Heart right ventricle (tissue), 16 donors: ENCODE data around the gene CHAD. TPM values are rescaled to one million over a fixed set of nuclear protein-coding genes. Genes with fewer than 3 reads are reported as not detected.

ENCODE experiments used
- ATAC-seq, 8 donors: fragments of 200-7000 bp; cut with Tn5 transposase; one replicate each; pipeline ENCODE4 v1.9.1; 2020; ENCODE audit warnings: mild to moderate bottlenecking in 8 of 8, moderate library complexity in 8 of 8, moderate number of reproducible peaks in 1 of 8
- DNase-seq, 2 donors: peaks; one replicate each; pipeline ENCODE4 v3.0.0-alpha.2; 2020
- H3K27ac ChIP-seq, 10 donors: fragments of 200-600 bp; sonication (generic) in 2 of 10; one replicate each; pipeline versions ENCODE4 v1.5.0 to v1.8.0; 2020 to 2022; ENCODE audit warnings: mild to moderate bottlenecking in 3 of 10
- H3K27me3 ChIP-seq, 7 donors: fragments of 200-600 bp; one replicate each; pipeline ENCODE4 v1.8.0; 2021 to 2022; ENCODE audit warnings: mild to moderate bottlenecking in 2 of 7
- H3K36me3 ChIP-seq, 9 donors: fragments of 200-600 bp; sonication (generic) in 1 of 9; one replicate each; pipeline versions ENCODE4 v1.5.0 to v1.8.0; 2020 to 2022; ENCODE audit warnings: mild to moderate bottlenecking in 2 of 9
- H3K4me1 ChIP-seq, 9 donors: fragments of 200-600 bp; sonication (generic) in 1 of 9; one replicate each; pipeline versions ENCODE4 v1.5.0 to v1.8.0; 2020 to 2022; ENCODE audit warnings: mild to moderate bottlenecking in 4 of 9
- H3K4me3 ChIP-seq, 10 donors: fragments of 200-600 bp; sonication (generic) in 2 of 10; one replicate each; pipeline versions ENCODE4 v1.5.0 to v1.8.0; 2020 to 2022; ENCODE audit warnings: mild to moderate bottlenecking in 7 of 10, moderate library complexity in 2 of 10
- H3K9me3 ChIP-seq, 11 donors: fragments of 200-600 bp in 10 of 11; sonication (generic) in 2 of 11; one replicate each; pipeline versions ENCODE4 v1.5.0 to v1.8.0; 2013 to 2022; ENCODE audit warnings: mild to moderate bottlenecking in 2 of 11, control low read depth in 1 of 11, moderate library complexity in 1 of 11
- CTCF ChIP-seq, 9 donors: fragments of 200-600 bp; sonication (generic) in 2 of 9; IDR thresholded peaks; one replicate each; pipeline versions ENCODE4 v1.5.0 to v1.8.0; 2021 to 2022; ENCODE audit warnings: antibody characterized with exemption in 9 of 9, mild to moderate bottlenecking in 5 of 9, moderate library complexity in 1 of 9
- WGBS, 2 donors: extraction: QIAGEN DNeasy Blood & Tissue Kit; methylation state at CpG; one replicate each; pipeline ENCODE4 v1.1.7; 2013; ENCODE audit warnings: inconsistent platforms in 1 of 2; 5-methylcytosine and 5-hydroxymethylcytosine counted together
- intact Hi-C, 10 donors: fragments of 100-400 bp; cut with DNase I; formaldehyde crosslinking; loops; one replicate each; pipeline versions ENCODE4 v1.11.1 to v1.14.2; 2022
- polyA plus RNA-seq, 2 donors: library from polyadenylated mRNA; stranded (reverse); fragments of 200-250 nt; gene quantifications; one replicate each; pipeline ENCODE4 v1.2.3, GENCODE V29; 2013
- total RNA-seq, 10 donors: library from RNA; stranded (reverse); fragmentation: NEBNext Ultra II Directional in 3 of 10; extraction: Animal tissue kit (Norgen Biotek cat#: 25700) in 3 of 10; gene quantifications; one replicate each; pipeline versions ENCODE4 v1.2.1 to v1.2.4, GENCODE V29; 2021 to 2023
- donor health status: Arrhythmogenic right ventricular cardiomyopathy.
- donor health status: ischemic (EF 13 %, LVEDD 7.1; RV severe dilation, severe dysfunction).
- donor health status: healthy with polysubstance abuse.
- donor health status: DM: no; HTN: yes; CAD: no.
- donor health status: DM: no; HTN: no; CAD: no.
- donor health status: ischemic (EF 25% LVEDD 6.9; RV normal size, moderate dysfunction).
- donor health status: ischemic (EF 25% LVEDD 5.7; RV mildly dilated, moderate dysfunction).
- donor health status: healthy.
- donor health status: DM: yes; HTN: yes; CAD: no.
- donor health status: Ischemic cardiomyopathy.
- donor health status: ischemic (EF 35%, LVEDD 5.7; RV mildly dilated, moderate dysfunction).
- donor health status: nonischemic (EF 11% LVEDD 7.7; RV severe dilation, severe dysfunction).
- donor health status: DM: yes; HTN: yes; CAD: no.
- donor health status: PGD.
- donor health status: ischemic (EF 29% LVEDD 5.4; RV normal size, mild dysfunction).
- donor health status: nonischemic (EF 23%, LVEDD 6.1; RV moderate dilation, normal function).

The CHAD gene
- total and polyA plus RNA-seq, 12 donors, result 0.13 to 0.74 (median 0.32) TPM; not detected in 8

GRCh38 chr17:50424996-50425681 is 43.5 kb downstream of the CHAD start:
- Histone ChIP-seq H3K36me3 (peaks cover 0 to 4% (median 0%) of the 10 kb centered on the region in 9 donors), H3K9me3 (no peaks in the 10 kb centered on the region), H3K4me3 (peak overlapping the region; percentile 64 to 88 (median 78)), H3K27ac (peak overlapping the region in 9 of 10 donors; percentile 66 to 88 (median 78)), H3K4me1 (peaks cover 9 to 66% (median 35%) of the 10 kb centered on the region in 9 donors), H3K27me3 (no peaks in the 10 kb centered on the region)
- 85 to 86% methylated on average over 8 of the region's 8 CpGs for WGBS, 2 donors
- ATAC-seq (peak in 2 of 8 donors; percentile 7 to 9), DNase-seq (no peak)
- intact Hi-C loops, result loop anchor here in 1 of 10 donors (5.0 kb wide), 1 partner anchor 52 kb away; the partner anchor contains the start of gene RSAD1
- no peak for TF ChIP-seq CTCF (IDR thresholded peaks at IDR 0.05)

- peaks cover 9 to 66% (median 35%) of the 10 kb centered on the region in 9 donors for H3K4me1 ChIP-seq
- no peaks in the 10 kb centered on the region for H3K9me3 ChIP-seq
- DNase-seq, result no peak
- H3K27me3 ChIP-seq, result no peaks in the 10 kb centered on the region
- H3K36me3 ChIP-seq, result peaks cover 0 to 4% (median 0%) of the 10 kb centered on the region in 9 donors
- H3K4me3 ChIP-seq, result no peak overlapping the region
- ATAC-seq, result no peak
- no peak for TF ChIP-seq CTCF (IDR thresholded peaks at IDR 0.05)
- intact Hi-C loops, result no loop called here
- WGBS, 2 donors, result 83 to 85% methylated on average over 9 of the region's 9 CpGs
- peak overlapping the region in 2 of 10 donors; percentile 54 to 72 for H3K27ac ChIP-seq
These were observed 44.3 kb downstream of the CHAD start for GRCh38 chr17:50424246-50424995.

- Histone ChIP-seq H3K4me1 (peaks cover 9 to 66% (median 35%) of the 10 kb centered on the region in 9 donors), H3K27ac (peak overlapping the region in 1 of 10 donors; percentile 54), H3K9me3 (no peaks in the 10 kb centered on the region), H3K4me3 (no peak overlapping the region), H3K27me3 (no peaks in the 10 kb centered on the region), H3K36me3 (no peaks in the 10 kb centered on the region)
- ATAC-seq (peak in 1 of 8 donors; percentile 15), DNase-seq (no peak)
- intact Hi-C loops, result no loop called here
- no peak for TF ChIP-seq CTCF (IDR thresholded peaks at IDR 0.05)
- WGBS, 2 donors, result 64 to 66% methylated on average over 6 of the region's 6 CpGs
These were observed 45.0 kb downstream of the CHAD start for GRCh38 chr17:50423553-50424159.

GRCh38 chr17:50422738-50423137 is 45.9 kb downstream of the CHAD start:
- Histone ChIP-seq H3K27ac (no peak overlapping the region), H3K4me3 (no peak overlapping the region), H3K36me3 (no peaks in the 10 kb centered on the region), H3K4me1 (peaks cover 9 to 66% (median 32%) of the 10 kb centered on the region in 9 donors), H3K27me3 (no peaks in the 10 kb centered on the region), H3K9me3 (no peaks in the 10 kb centered on the region)
- ATAC-seq, result no peak
- no peak for DNase-seq
- intact Hi-C loops, result no loop called here
- whole genome bisulfite sequencing, 2 donors, result 97% methylated on average over 2 of the region's 2 CpGs
- TF ChIP-seq CTCF (IDR thresholded peaks at IDR 0.05), result no peak
